Inferior parietal cortex (tissue), 1 donor: ENCODE data around the gene RHO.
"Not testable (repeated sequence)": the region's sequence is repeated elsewhere in the genome, so short reads cannot be mapped to it uniquely, and the experiment has no call there.

Experiments used
- DNase-seq: peaks from one replicate; pipeline ENCODE4 v3.0.0-alpha.2; 2016; ENCODE audit errors: extremely low spot score

The RHO gene

DNA sequence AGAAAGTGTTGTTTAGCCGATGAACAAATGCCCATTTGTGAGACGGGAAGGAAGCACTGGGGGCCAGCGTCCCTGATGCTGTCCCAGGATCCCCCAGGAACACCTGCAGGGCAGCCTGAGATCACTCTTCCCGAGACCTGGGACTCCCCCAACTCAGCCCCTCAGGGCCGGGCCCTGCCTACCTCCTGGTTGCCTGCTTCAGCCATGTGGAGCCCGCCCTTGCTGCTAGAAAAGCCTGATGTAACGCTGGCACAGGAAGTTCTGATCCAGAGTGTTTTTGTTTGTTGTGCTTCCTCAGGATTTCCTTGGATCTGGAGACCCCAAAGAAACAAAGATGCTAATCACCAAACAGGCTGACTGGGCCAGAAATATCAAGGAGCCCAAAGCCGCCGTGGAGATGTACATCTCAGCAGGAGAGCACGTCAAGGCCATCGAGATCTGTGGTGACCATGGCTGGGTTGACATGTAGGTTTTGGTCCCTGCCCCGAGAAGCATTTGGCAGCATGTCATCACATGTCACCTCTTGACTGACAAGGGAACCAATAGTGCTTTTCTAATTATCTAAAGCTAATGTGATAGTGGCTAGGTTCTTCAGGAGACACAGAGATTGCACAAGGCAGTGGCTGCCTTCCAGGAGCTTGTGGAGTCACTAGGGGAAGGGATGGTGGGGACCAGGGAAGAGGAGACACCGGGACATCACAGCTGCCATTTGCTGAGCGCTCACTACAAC, 28.7 kb upstream of the RHO start:
- DNase-seq = not testable (repeated sequence)

DNA sequence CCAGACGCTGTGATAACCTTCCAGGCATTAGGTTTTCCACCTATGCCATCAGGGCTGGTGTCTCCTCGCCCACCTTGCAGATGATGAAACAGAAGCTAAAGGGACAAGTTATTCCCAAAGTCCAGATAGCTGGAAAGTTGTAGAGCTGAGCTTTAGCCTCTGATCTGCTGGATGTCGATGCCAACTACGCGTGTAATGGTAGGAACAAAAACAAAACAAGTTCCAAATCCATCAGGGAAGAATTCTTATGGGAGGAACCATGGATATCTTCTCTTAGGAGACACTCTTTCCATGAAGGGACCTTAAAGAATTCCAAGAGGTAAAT, 28.1 kb upstream of the RHO start:
- no peak for DNase-seq

DNA sequence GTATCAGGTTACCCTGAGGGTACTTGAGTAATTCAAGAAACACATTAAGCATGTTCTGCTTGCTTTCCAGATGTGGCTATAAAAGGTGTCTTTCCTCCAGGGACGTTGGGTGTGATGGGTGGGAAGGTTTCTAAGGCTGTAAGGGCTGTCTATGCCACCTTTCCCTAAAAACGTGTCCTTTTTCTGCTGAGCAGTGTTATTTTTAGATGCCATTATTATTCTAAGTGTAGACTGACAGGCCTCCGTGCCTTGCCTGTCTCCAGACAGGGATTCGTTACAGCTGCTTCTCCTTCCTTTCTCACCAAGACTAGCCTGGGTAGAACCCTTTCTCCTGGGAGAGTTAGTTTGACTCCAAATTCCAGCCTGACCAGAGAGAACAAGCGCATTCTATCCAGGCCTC, 26.8 kb upstream of the RHO start:
- no peak for DNase-seq

DNA sequence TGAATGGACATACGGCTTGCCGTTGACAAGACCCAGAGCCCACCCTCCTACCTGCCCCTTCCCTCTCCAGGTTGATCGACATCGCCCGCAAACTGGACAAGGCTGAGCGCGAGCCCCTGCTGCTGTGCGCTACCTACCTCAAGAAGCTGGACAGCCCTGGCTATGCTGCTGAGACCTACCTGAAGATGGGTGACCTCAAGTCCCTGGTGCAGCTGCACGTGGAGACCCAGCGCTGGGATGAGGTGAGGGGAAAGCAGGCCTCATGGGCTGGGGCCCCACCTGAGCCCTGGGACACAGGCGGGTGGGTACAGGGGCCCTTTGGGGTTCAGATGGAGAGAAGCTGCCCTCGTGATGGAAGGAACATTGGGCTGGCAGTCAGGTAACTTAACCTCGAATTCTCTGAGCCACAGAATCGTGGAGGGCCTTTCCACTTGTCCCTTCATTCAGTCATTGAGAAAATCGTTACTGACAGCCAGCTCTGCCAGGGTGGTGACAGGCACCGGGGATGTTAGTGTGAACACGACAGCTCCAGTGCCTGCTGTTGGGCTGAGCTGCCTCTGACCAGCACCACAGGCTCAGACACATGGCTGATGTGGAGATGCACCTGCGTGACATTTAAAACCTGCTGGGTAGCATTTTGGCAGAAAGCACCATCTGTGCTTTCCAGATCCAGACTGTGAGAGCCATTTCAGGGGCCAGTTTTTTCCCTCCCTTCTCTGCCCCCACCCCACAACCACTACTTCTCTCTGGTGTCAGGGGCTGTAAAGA, 25.6 kb upstream of the RHO start:
- no peak for DNase-seq

DNA sequence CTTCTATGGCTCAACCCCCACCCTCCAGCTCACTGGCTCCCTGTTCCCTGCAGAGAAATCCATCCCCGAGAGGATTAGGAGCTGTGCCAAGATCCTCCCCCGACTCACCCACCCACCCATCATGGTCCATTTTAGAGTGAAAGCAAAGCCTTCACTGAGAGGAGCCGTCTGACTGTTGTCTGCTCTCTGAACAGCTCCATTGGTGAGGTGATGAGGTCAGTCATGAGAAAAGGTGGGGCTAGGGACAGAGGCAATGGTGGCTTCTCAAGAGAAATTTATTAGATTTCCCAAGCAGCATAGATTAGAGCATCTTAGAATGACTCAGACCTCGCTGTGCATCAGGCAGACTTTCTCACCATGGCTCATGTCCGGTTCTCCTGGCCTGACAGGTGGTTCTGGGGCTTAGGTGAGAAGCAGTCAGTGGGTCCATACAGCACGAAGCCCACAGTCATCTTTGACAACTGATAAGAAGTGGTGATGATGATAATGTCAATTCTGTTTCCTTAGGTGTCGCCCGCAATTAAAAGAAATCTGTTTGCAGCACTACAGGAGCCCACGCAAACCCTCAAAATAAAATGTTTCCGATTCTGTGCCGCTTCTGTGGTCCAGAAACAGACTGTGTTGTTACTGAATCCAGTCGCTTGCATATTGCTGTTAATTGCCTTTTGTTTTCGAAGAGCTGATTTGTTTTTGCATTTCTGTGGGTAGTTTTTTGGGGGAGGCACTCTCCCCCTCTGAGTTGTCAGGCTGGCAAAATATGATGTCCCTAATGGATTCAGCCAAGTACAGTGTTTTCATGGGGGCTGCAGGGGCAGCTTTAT, 24.8 kb upstream of the RHO start:
- no peak for DNase-seq

DNA sequence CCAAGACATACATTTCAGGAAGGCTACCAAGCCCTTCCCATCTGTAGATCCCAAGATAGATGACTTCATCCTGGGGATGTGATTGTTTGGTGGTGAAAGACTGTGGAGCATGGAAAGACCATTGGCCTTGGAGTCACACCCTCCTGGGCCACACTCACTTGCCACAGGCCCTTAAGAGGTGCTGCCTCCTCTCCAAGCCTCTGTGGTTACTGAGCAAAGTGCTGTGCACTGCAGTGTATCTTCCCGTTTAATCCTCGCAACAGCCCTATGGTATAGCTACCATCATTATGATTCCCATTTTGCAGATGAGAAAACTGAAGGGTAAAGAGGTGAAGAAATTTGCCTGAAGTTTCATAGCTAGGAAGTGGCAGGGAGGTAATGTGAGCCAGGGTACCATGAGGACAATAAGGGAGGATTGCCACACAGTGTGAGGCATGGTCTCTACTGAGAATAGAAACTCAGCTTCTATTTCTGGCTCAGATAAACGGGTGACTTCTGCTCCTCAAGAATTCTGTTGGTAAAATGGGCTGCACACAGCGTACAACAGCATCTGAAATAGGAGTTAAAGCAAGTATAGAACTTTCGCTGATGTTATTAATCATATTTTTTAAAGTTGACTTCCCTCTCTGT, 23.9 kb upstream of the RHO start:
- DNase-seq = no peak

DNA sequence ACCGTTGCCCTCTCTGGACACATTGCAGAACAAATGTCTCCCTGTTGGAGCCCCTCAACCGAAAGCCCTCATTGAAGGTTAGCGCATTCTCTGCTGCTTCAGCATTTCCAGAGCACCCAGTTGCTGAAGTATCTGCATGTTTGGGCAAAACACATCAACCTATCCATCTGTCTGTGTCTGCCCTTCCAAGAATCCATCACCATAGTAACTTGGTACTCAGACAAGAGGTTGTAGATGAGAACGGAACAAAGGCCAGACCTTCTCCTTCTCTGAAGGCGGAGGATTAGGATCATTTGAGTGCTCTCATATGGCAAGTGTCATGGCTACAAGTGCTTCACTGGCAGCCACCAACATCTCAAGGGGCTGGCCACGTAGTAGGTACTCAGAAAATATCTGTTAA, 23.1 kb upstream of the RHO start:
- no peak for DNase-seq

DNA sequence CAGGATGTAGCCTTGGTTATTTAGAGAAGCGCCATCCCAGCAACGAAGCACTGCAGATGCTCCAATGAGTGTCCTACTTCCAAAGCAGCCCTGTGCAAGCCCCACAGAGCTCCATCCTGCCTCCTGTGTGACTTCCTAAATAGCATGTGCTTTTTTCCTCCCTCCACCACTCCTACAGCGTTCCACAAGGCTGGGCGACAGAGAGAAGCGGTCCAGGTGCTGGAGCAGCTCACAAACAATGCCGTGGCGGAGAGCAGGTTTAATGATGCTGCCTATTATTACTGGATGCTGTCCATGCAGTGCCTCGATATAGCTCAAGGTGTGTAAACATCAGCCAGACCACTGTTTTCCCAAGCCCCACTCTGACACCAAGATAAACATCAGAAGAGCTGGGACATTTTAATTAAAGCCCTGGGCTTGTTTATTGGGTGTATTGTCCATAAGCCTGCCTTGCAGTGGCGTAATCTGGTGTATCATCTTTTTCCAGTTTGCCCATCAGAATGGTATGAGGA, 22.2 kb upstream of the RHO start:
- no peak for DNase-seq

DNA sequence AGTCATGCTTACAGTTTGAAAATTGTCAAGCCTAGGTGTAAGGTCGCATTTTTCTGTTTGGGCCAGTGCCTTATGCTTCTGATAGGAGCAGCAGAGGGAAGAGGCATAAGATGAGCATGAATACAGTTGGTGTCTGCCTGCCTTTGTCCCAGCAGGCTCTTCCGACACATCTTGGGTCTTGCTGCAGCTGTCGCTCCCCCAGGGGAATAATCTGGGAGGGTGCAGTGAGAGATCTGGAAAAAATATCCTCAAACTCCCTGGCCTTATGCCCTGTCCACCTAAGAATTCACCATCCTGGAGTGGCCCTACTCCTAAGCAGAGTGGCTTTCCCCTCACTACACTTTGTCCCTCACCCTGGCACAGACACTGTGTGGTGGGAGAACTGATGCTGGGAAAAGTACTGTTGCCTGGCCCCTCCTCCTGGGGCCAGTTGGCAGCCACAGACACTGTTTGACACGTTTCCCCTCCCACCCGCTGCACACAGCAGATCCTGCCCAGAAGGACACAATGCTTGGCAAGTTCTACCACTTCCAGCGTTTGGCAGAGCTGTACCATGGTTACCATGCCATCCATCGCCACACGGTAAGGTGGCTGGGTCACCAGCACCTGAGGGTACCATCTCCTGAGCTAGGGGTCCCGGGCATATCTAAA, 21.1 kb upstream of the RHO start:
- peak; percentile 63 for DNase-seq

DNA sequence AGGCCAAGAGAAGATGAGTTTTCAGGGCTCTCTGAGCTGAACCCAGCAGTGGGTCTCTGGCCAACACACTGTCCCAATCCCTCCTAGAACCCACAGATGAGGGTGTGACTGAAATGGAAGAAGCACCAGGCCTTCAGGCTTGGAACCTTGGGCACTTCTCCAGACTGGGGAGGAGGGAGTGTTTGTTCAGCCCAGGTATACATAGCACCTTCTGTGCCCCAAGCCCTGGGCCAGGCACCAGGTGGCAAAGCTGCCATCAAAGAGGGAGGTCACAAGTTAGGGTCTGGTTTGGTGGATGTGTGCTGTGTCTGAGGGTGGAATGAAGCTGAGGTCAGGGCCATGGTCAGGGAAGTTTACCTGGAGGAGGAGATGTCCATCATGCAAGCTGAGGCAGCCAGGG, 15.8 kb upstream of the RHO start:
- DNase-seq = no peak

DNA sequence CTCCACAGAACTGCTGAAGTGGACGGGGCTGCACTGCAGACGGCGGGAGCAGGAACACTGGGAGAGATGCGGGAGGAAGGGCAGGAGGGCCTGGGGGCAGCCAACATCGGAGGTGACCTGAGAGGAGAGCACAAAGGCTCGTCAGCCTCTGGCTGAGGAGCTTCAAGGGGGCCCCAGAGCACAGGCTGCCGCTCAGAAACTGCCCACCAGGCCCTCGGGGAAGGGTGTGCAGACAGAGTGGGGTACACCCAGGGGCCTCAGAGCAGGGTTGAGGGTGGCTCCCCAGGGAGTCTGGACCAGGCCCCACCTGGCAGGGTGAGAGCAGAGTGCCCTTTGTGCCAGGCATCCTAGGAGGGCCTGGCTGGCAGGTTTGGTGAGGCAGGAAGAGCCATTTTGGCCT, 14.7 kb upstream of the RHO start:
- no peak for DNase-seq

DNA sequence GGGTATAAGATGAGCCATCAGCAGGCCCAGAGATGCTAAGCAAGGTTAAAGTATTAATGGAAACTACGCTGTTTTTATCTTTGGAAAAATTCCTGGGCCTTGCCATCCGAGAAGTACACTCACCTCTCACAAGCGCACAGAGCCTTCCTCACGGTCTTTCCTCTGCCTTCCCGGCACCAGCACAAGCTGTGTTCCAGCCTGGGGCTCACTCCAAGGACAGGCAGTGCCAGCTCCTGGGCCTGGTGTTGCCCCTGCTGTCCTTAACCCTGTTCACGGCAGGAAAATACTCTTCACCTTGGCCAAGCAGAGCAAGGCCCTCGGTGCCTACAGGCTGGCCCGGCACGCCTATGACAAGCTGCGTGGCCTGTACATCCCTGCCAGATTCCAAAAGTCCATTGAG, 14.3 kb upstream of the RHO start:
- DNase-seq = no peak

DNA sequence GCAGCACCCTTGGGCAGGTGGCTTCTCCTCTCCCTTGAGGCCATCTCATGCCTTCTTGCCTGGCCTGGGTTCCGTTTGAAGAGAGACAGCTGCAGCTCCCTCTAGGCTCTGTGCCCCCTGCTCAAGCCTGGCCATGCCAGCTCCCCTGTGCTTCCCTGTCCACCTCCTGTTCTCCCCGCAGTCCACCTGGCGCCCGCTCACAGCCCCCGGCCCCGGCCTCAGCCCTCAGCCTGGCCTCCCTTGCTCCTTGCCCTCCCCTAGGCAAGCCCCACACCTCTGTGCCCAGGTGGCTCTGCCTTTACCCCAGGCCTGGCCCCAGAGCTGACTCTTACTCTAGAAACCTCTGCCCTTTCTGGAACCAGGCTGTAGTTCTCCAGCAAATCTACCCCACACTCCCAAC, 13.9 kb upstream of the RHO start:
- DNase-seq = no peak

DNA sequence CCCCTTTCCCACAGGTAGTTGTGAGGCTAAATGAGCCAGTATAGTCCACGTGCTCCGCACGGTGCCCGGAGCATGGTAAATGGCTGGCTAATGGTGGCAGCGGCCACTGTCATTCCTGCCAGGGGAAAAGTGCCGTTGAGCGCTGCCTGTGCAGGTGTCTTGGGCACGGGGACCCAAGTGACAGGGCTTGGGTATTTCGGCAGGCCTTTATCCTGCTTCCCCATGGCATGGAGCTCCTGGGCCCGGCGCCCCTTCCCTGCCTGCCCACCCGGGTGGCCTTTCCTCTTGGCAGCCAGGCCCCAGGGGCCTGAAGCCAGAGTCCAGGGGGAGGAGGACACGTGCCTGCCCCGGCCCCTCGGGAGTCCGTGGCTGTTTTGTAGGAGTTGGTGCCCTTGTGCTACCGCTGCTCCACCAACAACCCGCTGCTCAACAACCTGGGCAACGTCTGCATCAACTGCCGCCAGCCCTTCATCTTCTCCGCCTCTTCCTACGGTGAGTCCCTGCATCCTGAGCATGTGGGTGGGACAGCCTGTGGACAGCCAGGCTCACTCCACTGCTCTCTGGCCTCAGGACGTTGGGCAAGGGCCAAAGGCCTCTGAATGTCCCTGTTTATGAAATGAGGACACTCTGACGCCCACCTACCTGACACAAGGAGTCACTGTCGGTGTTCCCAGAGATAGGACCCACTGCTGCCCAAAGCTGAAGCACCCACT, 13.2 kb upstream of the RHO start:
- not testable (repeated sequence) for DNase-seq

DNA sequence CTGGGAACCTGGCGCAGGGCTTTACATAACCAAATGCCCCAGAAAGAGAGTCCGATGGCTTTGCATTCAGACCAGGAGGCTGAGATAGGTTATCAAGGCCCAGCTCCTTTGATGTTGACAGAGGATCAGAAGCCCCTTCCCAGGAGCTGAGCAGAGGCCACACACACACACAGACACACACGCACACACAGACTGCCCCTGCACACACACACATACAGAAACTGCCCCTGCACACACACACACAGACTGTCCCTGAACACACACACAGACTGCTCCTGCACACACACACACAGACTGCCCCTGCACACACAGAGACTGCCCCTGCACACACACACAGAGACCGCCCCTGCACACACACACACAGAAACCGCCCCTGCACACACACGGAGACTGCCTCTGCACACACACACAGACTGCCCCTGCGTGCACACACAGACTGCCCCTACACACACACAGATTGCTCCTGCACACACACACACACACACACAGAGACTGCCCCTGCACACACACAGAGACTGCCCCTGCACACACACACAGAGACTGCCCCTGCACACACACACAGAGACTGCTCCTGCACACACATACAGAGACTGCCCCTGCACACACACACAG, 12.5 kb upstream of the RHO start:
- not testable (repeated sequence) for DNase-seq

DNA sequence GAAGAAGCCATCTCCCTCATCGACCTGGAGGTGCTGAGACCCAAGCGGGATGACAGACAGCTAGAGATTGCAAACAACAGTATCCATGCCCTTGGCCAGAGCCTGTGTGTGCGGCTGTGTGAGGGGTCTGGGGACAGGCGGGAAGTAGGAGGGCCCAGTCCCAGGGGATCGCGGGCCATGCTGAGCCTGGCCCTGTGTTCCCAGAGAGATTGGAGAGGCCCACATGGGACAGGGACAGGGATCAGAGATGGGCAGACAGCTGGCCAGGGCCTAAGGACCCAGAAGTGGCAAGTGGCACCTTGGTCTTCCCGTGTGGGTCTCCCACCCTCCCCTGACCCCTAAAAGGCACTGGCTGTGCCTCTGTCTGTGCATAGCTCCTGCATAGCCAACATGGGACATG, 10.9 kb upstream of the RHO start:
- DNase-seq = no peak

DNA sequence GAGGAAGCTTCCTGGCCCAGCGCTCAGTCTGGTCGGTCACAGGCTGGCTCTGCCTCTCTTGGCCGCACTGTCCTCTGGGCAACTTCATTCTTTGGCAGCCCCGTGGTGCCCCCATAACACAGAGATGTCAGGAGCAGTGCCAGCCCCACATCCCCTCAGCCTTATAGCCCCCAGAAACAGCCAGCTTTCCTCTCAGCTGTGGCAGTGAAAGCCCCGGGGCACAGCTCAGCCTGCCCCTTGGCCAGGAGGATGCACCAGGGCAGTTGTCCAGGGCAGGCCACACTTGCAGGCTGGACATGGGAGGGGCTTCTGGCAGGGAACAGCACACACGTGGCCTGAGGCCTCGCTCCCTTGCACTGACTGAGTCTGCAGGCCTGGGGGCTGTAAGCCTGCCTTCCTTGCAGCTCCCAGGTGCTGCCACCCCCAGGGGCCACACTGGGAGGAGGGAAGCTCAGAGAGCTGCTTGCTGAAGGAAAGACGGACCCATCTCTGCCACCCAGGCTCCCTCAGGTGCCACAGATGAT, 10.3 kb upstream of the RHO start:
- no peak for DNase-seq

DNA sequence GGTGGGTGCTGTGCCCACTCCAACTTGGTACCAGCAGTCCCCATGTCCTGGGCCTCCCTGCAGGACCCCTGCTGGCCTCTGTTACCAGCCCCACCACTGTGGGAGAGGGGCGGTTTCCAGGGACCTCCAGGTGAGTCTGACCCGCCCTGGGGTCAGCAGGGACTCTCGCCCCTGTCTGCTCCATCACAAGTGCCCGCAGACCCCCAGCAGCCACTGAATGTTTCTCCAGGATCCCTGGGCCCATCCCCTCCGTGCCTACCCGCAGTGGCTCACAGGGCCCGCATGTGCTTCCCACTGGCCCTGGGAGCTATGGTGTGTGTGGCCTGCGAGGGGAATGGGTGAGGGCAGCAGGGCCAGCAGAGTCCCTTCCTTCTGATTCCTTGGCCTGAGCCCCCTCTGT, 9.9 kb upstream of the RHO start:
- no peak for DNase-seq

DNA sequence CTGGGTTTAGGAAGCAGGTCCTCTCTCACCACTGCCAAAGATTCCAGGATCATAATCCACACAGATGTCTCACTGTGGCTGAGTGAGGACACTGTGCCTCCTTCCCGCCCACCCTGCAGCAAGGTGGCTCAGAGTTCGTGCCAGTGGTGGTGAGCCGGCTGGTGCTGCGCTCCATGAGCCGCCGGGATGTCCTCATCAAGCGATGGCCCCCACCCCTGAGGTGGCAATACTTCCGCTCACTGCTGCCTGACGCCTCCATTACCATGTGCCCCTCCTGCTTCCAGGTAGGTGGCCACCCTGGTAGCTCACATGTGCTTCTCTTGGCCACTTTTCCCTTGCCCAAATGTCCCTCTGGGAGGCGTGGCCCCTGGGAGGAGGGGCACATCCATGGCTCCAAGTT, 9.0 kb upstream of the RHO start:
- no peak for DNase-seq
